ENCODE results near the gene IGSF3.
"Not testable (repeated sequence)": the region's sequence is repeated elsewhere in the genome, so short reads cannot be mapped to it uniquely, and the experiment has no call there.

DNA sequence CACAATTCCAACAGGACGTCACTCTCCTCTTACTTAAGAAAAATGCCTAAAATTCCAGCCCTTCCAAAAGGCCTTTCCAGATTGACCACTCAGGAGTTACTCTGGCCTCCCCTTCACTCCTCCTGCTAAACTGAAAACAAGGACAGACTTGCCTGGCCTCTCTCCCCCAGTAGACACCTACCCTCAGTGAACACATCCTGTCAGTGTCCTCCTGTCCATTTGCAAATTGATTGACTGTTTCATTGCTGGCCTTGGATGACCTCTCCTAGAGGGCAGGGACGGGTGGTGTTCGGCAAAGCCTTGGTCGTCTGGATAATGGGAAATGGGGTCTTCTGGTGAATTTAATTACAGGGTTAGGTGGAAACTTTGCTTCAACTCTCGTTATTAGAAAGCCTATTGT is 8.9 kb downstream of the IGSF3 start:
- not testable (repeated sequence) for TF ChIP-seq POLR2AphosphoS5, CTCF, POLR2A (IDR thresholded peaks at IDR 0.05)
